Panc1 (cell line): ENCODE measurements around the gene FAM83B. TPM values are rescaled to one million over a fixed set of nuclear protein-coding genes. Genes with fewer than 3 reads are reported as not detected.

ENCODE experiments used
- ATAC-seq: fragments of 200-7000 bp; cut with Tn5 transposase; 2 replicates; pipeline ENCODE4 v1.9.1; 2020; ENCODE audit warnings: mild to moderate bottlenecking, moderate library complexity
- BruUV-seq: library from RNA; stranded (reverse); fragments of 400-500 nt; replicated peaks from 2 replicates; lab custom pipeline; 2021; lab: Mats Ljungman, UMichigan
- CTCF ChIA-PET: fragments of 300-600 bp; sonication (Branson Sonifier 250); formaldehyde crosslinking; loops from one replicate; lab custom pipeline; 2022; ENCODE audit warnings: antibody characterized with exemption; lab: Charles Lee
- POLR2A ChIA-PET: fragments of 300-600 bp; sonication (Branson Sonifier 250); formaldehyde crosslinking; loops from one replicate; lab custom pipeline; 2022; ENCODE audit warnings: antibody characterized with exemption; lab: Charles Lee
- DNase-seq: peaks from one replicate; pipeline ENCODE4 v3.0.0-alpha.2; 2010; ENCODE audit warnings: low read depth, low spot score
- H3K27ac ChIP-seq: 2 replicates; pipeline ENCODE4 v1.5.1; 2011; ENCODE audit warnings: mild to moderate bottlenecking, low read length, inconsistent platforms
- H3K27me3 ChIP-seq: fragments of 200-500 bp; sonication (Bioruptor generic); 2 replicates; pipeline ENCODE4 v1.6.0; 2014; ENCODE audit warnings: low read length, inconsistent platforms; ENCODE audit not compliant: control insufficient read depth, insufficient read depth
- H3K36me3 ChIP-seq: fragments of 200-500 bp; sonication (Bioruptor generic); 2 replicates; pipeline ENCODE4 v1.5.1; 2014; ENCODE audit warnings: inconsistent platforms, mild to moderate bottlenecking, low read length, moderate library complexity; ENCODE audit not compliant: control insufficient read depth, insufficient read depth
- H3K4me1 ChIP-seq: 2 replicates; pipeline ENCODE4 v1.5.1; 2011; ENCODE audit warnings: inconsistent platforms, mild to moderate bottlenecking, low read length, moderate library complexity; ENCODE audit not compliant: control insufficient read depth, insufficient read depth
- H3K4me3 ChIP-seq, 2 experiments: 2 replicates each; pipeline ENCODE4 v1.5.1; 2011 to 2012; ENCODE audit warnings: low read depth in 2 of 2, low read length in 2 of 2, mild to moderate bottlenecking in 2 of 2, inconsistent platforms in 1 of 2, moderate library complexity in 1 of 2
- H3K9me3 ChIP-seq: fragments of 200-500 bp; sonication (Bioruptor generic); 2 replicates; pipeline ENCODE4 v1.5.1; 2014; ENCODE audit warnings: low read depth, mild to moderate bottlenecking, inconsistent platforms, low read length, moderate library complexity; ENCODE audit not compliant: control insufficient read depth, insufficient read depth
- POLR2AphosphoS5 ChIP-seq: IDR thresholded peaks from 2 replicates; pipeline ENCODE4 v1.6.1; 2012; ENCODE audit warnings: mild to moderate bottlenecking, low read depth, low read length, moderate library complexity
- SIN3A ChIP-seq: IDR thresholded peaks from 2 replicates; pipeline ENCODE4 v1.6.1; 2012; ENCODE audit warnings: low read depth, mild to moderate bottlenecking, low read length, moderate library complexity, borderline replicate concordance; ENCODE audit not compliant: insufficient read depth
- TCF7L2 ChIP-seq: IDR thresholded peaks from 2 replicates; pipeline ENCODE4 v1.6.1; 2011; ENCODE audit warnings: mild to moderate bottlenecking, low read depth, low read length, inconsistent platforms
- in situ Hi-C: cut with HindIII; loops from 2 replicates; pipeline ENCODE4 v1.10.0; 2016; ENCODE audit warnings: low sequenced_read_pairs, low pct_unique_long_range_greater_than_20kb
- intact Hi-C: fragments of 100-400 bp; cut with micrococcal nuclease; formaldehyde crosslinking; loops from one replicate; pipeline ENCODE4 v1.10.0; 2022; ENCODE audit not compliant: unreplicated experiment
- total RNA-seq: library from RNA; stranded (reverse); gene quantifications from one replicate; pipeline ENCODE4 v1.2.1, GENCODE V29; 2021; ENCODE audit not compliant: unreplicated experiment
- TF ChIP-seq, protein P1 (sequence below), 2 experiments: IDR thresholded peaks; 2 replicates each; pipeline ENCODE4 v1.6.1; 2011 to 2012; ENCODE audit warnings: low read depth in 2 of 2, control low read depth in 1 of 2, low read length in 1 of 2, mild to moderate bottlenecking in 1 of 2, moderate library complexity in 1 of 2; ENCODE audit not compliant: insufficient read depth in 1 of 2
- TF ChIP-seq, protein P2 (sequence below): fragments of 450-650 bp; IDR thresholded peaks from 2 replicates; pipeline ENCODE4 v1.5.1; 2017; ENCODE audit warnings: mild to moderate bottlenecking

The FAM83B gene
- total RNA-seq, 1 experiment from 2014 or later, result not detected

DNA sequence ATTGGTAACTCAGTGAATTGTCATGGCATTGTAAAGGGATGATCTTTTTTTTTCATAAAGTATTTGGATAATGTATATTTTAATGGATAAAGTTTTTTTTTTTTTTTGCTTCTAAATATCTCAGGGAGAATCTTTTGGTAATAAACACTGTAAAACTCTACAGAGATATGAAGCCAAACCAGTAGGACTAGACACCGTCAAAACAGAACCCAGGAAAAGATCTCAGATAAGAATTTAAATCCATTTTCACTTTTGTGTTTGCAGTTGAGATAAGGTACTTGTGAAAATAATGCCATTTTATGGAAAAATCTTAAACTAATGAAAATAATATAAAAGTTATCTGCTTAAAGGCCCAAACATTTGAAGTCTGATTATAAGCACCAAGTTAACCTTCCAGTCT is 27.0 kb downstream of the FAM83B start:
- Histone ChIP-seq H3K9me3 (no peaks in the 10 kb centered on the region), H3K27me3 (no peaks in the 10 kb centered on the region), H3K27ac (no peak overlapping the region), H3K4me1 (no peaks in the 10 kb centered on the region), H3K4me3 (no peak overlapping the region), H3K36me3 (no peaks in the 10 kb centered on the region)
- in situ Hi-C loops (no loop called here), intact Hi-C loops (no loop called here)
- CTCF ChIA-PET, result interaction anchor here (0.7 kb wide), 1 partner anchor 23 kb away, joined by 12 read pairs; no protein-coding TSS in a partner anchor
- no TSS peak for BruUV-seq
- no peak for ATAC-seq
- TF ChIP-seq POLR2AphosphoS5 (no peak), TCF7L2 (no peak), SIN3A (no peak)
- TF ChIP-seq, protein P1, sequence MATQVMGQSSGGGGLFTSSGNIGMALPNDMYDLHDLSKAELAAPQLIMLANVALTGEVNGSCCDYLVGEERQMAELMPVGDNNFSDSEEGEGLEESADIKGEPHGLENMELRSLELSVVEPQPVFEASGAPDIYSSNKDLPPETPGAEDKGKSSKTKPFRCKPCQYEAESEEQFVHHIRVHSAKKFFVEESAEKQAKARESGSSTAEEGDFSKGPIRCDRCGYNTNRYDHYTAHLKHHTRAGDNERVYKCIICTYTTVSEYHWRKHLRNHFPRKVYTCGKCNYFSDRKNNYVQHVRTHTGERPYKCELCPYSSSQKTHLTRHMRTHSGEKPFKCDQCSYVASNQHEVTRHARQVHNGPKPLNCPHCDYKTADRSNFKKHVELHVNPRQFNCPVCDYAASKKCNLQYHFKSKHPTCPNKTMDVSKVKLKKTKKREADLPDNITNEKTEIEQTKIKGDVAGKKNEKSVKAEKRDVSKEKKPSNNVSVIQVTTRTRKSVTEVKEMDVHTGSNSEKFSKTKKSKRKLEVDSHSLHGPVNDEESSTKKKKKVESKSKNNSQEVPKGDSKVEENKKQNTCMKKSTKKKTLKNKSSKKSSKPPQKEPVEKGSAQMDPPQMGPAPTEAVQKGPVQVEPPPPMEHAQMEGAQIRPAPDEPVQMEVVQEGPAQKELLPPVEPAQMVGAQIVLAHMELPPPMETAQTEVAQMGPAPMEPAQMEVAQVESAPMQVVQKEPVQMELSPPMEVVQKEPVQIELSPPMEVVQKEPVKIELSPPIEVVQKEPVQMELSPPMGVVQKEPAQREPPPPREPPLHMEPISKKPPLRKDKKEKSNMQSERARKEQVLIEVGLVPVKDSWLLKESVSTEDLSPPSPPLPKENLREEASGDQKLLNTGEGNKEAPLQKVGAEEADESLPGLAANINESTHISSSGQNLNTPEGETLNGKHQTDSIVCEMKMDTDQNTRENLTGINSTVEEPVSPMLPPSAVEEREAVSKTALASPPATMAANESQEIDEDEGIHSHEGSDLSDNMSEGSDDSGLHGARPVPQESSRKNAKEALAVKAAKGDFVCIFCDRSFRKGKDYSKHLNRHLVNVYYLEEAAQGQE (IDR thresholded peaks at IDR 0.05; ENCODE audit: insufficient read depth in 1 of 2, low read depth in 2 of 2, low read length in 1 of 2), result no peak
- TF ChIP-seq, protein P2, sequence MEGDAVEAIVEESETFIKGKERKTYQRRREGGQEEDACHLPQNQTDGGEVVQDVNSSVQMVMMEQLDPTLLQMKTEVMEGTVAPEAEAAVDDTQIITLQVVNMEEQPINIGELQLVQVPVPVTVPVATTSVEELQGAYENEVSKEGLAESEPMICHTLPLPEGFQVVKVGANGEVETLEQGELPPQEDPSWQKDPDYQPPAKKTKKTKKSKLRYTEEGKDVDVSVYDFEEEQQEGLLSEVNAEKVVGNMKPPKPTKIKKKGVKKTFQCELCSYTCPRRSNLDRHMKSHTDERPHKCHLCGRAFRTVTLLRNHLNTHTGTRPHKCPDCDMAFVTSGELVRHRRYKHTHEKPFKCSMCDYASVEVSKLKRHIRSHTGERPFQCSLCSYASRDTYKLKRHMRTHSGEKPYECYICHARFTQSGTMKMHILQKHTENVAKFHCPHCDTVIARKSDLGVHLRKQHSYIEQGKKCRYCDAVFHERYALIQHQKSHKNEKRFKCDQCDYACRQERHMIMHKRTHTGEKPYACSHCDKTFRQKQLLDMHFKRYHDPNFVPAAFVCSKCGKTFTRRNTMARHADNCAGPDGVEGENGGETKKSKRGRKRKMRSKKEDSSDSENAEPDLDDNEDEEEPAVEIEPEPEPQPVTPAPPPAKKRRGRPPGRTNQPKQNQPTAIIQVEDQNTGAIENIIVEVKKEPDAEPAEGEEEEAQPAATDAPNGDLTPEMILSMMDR, result no peak
- POLR2A ChIA-PET, result interaction anchor here (0.7 kb wide), 1 partner anchor 707 kb away, joined by 8 read pairs; no protein-coding TSS in a partner anchor
- no peak for DNase-seq

DNA sequence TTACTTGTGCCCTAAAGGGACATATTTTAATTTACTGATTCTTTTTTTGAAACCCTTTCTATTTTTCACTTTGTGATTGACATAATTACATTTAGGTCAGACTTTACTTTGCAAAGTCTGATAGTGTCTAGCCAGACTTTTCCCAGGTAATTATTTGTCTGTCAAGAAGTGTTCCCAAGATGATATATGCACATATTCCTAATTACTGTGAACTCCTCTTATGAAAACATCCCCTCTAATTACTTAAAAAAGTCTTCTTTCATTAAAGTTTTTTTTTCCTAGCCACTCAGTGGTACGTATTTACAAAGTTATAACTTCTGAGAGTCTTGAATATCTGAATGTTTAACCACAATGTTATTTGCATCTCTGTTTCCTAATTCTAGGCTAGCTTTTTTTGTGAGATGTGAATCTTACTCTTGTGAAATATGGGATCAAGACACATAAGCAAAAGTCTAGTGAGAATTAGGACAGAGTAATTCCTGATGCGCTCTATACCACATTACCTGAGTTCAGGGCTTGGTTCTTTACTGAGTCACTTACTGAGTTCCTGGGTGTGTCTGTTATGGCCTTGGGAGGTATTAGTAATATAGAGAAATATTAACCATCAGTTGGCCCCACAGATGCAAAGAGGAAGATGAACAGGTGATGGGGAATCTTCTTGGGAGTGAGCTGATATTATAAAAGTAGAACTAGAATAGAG is 27.9 kb downstream of the FAM83B start:
- no peak overlapping the region for H3K4me3 ChIP-seq
- intact Hi-C loops, result no loop called here
- no peaks in the 10 kb centered on the region for H3K27me3 ChIP-seq
- no peak overlapping the region for H3K27ac ChIP-seq
- ChIA-PET CTCF (no interaction called here), POLR2A (no interaction called here)
- H3K4me1 ChIP-seq, result no peaks in the 10 kb centered on the region
- ATAC-seq, result no peak
- TF ChIP-seq, protein P2, result no peak
- TF ChIP-seq POLR2AphosphoS5, result no peak
- TF ChIP-seq, protein P1 (IDR thresholded peaks at IDR 0.05; ENCODE audit: insufficient read depth in 1 of 2, low read depth in 2 of 2, low read length in 1 of 2), result no peak
- no peak for TF ChIP-seq TCF7L2
- no peak for TF ChIP-seq SIN3A
- in situ Hi-C loops, result no loop called here
- H3K9me3 ChIP-seq, result no peaks in the 10 kb centered on the region
- no peaks in the 10 kb centered on the region for H3K36me3 ChIP-seq
- DNase-seq, result no peak
- BruUV-seq, result no TSS peak
